Upper lobe of left lung (tissue), 4 donors: ENCODE measurements around the gene RNASEH2C.

Experiments
- POLR2A ChIP-seq, 4 donors: fragments of 450-650 bp; IDR thresholded peaks; one replicate each; pipeline ENCODE4 v1.5.1; 2016 to 2017; ENCODE audit warnings: antibody characterized with exemption in 4 of 4, mild to moderate bottlenecking in 2 of 4
- POLR2AphosphoS5 ChIP-seq, 2 donors: sonication (generic); formaldehyde crosslinking; IDR thresholded peaks; one replicate each; pipeline ENCODE4 v1.5.1; 2017; ENCODE audit warnings: antibody characterized with exemption in 2 of 2

- TF ChIP-seq POLR2AphosphoS5 (IDR thresholded peaks at IDR 0.05) (no peak), POLR2A (IDR thresholded peaks at IDR 0.05) (no peak)
Measured at GRCh38 chr11:65718531-65718930, 2.1 kb downstream of the RNASEH2C start.
